GM18499 (cell line): Measurements from ENCODE around the gene TERT.
"Not testable (repeated sequence)": the region's sequence is repeated elsewhere in the genome, so short reads cannot be mapped to it uniquely, and the experiment has no call there.

ENCODE experiments used
- ATAC-seq: cut with Tn5 transposase; IDR thresholded peaks from one replicate; pipeline ENCODE4 v1.9.1; 2021; ENCODE audit warnings: moderate number of reproducible peaks; ENCODE audit not compliant: insufficient read depth, unreplicated experiment

Gene TERT

DNA sequence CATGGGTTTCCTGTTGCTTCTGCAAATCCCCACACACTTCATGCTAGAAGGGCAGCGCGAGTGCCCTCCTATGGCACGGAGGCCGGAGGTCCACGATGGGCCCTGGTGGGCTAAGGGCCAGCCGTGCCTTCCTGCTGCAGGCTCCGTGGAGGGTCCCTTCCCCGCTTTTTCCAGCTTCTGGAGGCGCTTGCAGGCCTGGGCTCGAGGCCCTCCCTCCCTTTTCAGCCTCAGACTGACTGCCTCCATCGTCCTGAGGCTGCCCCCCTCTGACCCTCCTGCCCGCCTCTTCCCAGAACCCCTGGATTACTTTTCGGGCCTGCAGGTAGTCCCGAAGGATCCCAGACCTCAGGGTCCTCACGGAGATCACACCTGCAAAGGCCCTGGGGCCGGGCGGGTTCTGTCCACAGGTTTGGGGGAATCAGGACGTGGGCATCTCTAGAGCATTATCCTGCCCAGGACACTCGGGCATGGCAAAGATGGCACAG lies 3.2 kb upstream of the TERT start:
- no peak for ATAC-seq

DNA sequence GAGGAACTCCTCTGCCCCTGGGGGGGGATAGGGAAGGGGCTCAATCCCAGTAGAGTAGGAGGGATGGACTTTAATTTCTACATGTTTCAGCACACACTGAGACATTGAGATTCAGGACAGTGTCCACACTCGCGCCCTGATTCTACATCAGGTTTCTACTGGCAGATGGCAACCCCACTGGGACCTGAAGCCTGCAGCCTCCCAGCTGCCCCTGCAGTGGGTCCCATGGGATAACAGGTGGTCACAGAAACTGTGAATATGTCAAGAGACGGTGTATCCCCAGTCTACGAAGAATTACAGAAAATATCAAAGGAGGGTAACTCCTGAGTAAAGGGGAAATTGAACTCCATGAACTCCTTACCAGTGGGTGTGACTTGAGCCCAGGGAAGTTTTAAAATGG lies 2.4 kb upstream of the TERT start:
- ATAC-seq: no peak

DNA sequence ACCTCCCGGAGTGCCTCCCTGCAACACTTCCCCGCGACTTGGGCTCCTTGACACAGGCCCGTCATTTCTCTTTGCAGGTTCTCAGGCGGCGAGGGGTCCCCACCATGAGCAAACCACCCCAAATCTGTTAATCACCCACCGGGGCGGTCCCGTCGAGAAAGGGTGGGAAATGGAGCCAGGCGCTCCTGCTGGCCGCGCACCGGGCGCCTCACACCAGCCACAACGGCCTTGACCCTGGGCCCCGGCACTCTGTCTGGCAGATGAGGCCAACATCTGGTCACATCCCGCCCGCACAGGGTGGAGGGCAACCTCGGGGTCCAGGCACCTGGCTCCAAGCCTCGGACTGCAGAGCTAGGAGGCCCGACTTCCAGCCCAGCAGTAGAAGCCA lies 776 bp upstream of the TERT start:
- no peak for ATAC-seq

DNA sequence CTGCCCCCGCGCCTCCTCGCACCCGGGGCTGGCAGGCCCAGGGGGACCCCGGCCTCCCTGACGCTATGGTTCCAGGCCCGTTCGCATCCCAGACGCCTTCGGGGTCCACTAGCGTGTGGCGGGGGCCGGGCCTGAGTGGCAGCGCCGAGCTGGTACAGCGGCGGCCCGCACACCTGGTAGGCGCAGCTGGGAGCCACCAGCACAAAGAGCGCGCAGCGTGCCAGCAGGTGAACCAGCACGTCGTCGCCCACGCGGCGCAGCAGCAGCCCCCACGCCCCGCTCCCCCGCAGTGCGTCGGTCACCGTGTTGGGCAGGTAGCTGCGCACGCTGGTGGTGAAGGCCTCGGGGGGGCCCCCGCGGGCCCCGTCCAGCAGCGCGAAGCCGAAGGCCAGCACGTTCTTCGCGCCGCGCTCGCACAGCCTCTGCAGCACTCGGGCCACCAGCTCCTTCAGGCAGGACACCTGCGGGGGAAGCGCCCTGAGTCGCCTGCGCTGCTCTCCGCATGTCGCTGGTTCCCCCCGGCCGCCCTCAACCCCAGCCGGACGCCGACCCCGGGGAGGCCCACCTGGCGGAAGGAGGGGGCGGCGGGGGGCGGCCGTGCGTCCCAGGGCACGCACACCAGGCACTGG lies 548 bp downstream of the TERT start:
- no peak for ATAC-seq

DNA sequence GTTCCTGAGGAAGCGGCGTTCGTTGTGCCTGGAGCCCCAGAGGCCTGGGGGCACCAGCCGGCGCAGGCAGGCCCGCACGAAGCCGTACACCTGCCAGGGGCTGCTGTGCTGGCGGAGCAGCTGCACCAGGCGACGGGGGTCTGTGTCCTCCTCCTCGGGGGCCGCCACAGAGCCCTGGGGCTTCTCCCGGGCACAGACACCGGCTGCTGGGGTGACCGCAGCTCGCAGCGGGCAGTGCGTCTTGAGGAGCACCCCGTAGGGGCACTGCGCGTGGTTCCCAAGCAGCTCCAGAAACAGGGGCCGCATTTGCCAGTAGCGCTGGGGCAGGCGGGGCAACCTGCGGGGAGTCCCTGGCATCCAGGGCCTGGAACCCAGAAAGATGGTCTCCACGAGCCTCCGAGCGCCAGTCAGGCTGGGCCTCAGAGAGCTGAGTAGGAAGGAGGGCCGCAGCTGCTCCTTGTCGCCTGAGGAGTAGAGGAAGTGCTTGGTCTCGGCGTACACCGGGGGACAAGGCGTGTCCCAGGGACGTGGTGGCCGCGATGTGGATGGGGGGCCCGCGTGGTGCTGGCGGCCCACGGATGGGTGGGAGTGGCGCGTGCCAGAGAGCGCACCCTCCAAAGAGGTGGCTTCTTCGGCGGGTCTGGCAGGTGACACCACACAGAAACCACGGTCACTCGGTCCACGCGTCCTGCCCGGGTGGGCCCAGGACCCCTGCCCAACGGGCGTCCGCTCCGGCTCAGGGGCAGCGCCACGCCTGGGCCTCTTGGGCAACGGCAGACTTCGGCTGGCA lies 1.3 kb downstream of the TERT start:
- no peak for ATAC-seq

DNA sequence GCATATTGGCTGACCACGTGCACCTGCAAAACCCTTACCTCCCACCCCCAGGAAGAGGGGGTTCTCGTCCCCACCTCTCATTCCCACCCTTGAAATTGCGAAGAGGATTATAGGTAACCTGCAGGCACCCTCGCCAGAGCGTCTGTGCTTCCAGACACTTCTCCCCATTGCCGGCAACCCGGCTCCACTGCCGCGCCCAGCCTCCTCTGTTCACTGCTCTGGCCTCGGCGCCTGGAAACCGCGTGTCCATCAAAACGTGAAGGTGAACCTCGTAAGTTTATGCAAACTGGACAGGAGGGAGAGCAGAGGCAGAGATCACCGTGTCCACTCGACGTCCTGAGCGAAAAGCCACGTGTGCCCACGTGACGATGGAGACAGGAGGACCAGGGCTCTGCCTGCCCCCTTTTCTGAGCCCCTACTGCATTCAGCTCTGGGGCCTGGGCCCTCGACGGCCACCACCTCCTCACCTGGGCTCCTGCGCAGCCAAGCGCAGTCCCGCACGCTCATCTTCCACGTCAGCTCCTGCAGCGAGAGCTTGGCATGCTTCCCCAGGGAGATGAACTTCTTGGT lies 1.9 kb downstream of the TERT start:
- no peak for ATAC-seq

DNA sequence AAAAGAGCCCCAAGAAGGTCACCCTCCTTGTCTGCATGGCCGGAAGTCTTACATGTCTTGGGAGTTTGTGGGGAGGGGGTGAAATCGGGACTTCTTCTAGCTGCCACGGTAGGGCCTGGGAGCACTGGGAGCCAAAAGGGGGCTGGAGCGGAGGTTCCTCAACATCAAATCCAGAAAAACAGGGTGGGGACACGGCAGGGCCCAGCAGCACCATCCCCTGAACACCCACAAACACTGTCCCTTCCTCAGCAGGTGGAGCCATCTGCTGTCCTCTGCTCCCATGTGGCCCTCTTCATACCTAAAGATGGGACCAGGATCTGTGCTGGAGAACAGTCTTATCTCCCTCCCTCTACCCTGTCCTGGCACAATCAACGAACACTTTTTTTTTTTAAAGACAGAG lies 2.7 kb downstream of the TERT start:
- no peak for ATAC-seq

DNA sequence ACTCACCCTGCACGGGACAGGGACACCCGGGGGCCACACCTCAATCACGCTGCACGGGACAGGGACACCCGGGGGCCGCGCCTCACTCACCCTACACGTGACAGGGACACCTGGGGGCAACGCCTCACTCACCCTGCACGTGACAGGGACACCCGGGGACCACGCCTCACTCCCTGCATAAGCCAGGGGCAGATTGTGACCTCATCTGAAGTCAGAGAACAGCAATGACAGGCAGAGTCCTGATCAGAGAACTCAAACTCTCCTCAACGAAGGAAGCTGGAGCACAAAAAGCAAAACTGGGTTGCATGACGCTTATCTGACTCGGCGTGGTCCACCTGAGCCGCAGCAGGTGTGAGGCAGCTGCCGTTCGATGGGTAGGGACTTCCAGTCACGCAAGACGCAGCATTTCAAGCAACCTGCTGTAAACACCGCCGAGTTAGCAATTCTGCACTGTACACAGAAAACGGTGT lies 3.2 kb downstream of the TERT start:
- no peak for ATAC-seq

DNA sequence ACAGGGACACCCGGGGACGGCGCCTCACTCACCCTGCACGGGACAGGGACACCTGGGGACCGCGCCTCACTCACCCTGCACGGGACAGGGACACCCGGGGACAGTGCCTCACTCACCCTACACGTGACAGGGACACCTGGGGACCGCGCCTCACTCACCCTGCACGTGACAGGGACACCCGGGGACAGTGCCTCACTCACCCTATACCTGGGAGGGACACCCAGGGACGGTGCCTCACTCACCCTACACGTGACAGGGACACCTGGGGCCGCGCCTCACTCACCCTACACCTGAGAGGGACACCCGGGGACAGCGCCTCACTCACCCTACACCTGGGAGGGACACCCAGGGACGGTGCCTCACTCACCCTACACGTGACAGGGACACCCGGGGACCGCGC lies 3.9 kb downstream of the TERT start:
- ATAC-seq: not testable (repeated sequence)

DNA sequence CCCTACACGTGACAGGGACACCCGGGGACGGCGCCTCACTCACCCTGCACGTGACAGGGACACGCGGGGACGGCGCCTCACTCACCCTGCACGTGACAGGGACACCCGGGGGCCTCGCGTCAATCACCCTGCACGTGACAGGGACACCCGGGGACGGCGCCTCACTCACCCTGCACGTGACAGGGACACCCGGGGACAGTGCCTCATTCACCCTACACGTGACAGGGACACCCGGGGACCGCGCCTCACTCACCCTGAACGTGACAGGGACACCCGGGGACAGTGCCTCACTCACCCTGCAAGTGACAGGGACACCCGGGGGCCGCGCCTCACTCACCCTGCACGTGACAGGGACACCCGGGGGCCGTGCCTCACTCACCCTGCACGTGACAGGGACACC lies 5.3 kb downstream of the TERT start:
- ATAC-seq: not testable (repeated sequence)

DNA sequence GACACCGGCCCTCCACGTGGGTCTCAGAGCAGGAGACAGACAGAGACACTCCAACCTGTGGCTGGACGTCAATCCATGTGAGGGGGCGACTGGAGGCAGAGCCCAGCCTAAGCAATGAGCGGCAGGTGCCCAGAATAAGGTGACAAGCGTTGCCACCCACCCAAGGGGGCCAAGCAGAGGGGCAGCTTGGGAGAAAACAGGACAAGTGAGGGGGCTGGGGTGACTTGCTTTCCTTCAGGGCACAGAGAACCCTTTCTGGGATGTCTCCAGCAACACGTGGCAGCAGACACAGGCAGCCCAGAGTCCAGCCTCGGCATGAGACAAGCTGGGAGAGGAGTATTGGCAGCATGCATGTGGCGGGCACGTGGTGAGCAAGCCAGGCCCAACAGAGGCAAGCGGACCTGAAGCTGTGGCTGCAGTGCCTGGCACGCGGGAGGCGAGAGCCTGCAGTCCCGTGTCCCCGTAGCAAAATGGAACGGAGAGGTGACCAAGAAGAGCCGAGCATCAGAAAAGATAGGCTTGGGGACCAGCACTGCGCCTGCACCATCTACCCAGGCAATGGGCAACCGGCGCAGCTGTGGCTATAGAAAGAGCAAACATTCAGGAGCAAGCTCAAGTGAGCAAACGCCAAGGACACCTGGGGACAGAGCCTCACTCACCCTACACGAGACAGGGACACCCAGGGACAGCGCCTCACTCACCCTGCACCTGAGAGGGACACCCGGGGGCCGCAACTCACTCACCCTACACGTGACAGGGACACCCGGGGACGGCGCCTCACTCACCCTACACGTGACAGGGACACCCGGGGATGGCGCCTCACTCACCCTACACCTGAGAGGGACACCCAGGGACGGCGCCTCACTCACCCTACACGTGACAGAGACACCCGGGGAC lies 6.2 kb downstream of the TERT start:
- ATAC-seq: no peak

DNA sequence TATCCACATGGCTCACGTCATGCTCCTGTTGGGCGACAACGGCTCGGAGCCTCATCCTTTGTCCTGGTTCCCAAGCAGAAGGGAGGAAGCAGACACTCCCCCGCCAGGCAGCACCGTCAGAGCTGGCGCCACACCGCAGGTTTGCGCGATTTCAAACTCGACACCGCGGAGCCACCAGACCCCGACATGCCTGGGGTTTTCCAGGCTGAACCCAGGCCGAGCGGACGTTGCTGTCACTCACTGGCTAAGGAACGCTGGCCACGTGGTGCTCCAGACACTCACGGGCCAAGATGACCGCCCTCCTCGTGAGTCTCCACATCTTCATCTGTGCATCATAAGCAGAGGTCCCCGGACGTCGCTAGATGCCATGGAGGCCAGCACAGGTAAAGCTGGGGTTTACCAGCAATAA lies 9.0 kb downstream of the TERT start:
- no peak for ATAC-seq

DNA sequence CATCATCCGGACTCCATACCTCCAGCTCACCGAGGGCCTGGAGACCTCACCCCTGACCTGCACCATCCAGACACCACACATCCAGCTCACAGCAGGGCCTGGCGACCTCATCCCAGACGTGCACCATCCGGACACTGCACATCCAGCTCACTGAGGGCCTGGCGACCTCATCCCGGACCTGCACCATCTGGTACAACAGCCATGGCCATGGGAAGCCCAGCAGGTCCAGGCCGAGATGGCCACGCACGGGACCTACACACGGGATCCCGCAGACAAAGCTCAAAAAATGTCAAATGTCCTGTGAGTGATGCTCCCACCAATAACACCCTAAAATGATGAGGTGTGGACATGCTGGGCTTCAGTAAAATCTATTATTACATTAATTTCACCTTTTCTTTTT lies 9.7 kb downstream of the TERT start:
- no peak for ATAC-seq

DNA sequence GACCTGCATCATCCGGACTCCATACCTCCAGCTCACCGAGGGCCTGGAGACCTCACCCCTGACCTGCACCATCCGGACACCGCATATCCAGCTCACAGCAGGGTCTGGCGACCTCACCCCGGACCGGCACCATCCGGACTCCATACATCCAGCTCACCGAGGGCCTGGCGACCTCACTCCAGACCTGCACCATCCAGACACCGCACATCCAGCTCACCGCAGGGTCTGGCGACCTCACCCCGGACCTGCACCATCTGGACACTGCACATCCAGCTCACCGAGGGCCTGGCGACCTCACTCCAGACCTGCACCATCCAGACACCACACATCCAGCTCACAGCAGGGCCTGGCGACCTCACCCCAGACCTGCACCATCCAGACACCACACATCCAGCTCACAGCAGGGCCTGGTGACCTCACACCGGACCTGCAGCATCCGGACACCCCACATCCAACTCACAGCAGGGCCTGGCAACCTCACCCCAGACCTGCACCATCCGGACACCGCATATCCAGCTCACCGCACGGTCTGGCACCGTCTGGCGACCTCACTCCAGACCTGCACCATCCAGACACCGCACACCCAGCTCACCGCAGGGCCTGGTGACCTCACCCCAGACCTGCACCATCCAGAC lies 10.4 kb downstream of the TERT start:
- not testable (repeated sequence) for ATAC-seq

DNA sequence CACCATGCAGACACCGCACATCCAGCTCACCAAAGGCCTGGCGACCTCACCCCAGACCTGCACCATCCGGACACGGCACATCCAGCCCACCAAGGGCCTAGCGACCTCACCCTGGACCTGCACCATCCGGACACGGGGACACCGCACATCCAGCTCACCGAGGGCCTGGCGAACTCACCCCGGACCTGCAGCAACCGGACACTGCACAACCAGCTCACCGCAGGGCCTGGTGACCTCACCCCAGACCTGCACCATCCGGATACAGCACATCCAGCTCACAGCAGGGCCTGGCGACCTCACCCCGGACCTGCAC lies 11.2 kb downstream of the TERT start:
- not testable (repeated sequence) for ATAC-seq

DNA sequence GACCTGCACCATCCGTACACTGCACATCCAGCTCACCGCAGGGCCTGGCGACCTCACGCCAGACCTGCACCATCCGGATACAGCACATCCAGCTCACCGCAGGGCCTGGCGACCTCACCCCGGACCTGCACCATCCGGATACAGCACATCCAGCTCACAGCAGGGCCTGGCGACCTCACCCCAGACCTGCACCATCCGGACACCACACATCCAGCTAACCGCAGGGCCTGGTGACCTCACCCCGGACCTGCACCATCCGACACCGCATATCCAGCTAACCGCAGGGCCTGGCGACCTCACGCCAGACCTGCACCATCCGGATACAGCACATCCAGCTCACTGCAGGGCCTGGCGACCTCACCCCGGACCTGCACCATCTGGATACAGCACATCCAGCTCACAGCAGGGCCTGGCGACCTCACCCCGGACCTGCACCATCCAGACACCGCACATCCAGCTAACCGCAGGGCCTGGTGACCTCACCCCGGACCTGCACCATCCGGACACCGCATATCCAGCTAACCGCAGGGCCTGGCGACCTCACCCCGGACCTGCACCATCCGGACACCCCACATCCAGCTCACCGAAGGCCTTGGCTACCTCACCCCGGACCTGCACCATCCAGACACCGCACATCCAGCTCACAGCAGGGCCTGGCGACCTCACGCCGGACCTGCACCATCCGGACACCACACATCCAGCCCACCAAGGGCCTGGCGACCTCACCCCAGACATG lies 11.7 kb downstream of the TERT start:
- ATAC-seq: not testable (repeated sequence)

DNA sequence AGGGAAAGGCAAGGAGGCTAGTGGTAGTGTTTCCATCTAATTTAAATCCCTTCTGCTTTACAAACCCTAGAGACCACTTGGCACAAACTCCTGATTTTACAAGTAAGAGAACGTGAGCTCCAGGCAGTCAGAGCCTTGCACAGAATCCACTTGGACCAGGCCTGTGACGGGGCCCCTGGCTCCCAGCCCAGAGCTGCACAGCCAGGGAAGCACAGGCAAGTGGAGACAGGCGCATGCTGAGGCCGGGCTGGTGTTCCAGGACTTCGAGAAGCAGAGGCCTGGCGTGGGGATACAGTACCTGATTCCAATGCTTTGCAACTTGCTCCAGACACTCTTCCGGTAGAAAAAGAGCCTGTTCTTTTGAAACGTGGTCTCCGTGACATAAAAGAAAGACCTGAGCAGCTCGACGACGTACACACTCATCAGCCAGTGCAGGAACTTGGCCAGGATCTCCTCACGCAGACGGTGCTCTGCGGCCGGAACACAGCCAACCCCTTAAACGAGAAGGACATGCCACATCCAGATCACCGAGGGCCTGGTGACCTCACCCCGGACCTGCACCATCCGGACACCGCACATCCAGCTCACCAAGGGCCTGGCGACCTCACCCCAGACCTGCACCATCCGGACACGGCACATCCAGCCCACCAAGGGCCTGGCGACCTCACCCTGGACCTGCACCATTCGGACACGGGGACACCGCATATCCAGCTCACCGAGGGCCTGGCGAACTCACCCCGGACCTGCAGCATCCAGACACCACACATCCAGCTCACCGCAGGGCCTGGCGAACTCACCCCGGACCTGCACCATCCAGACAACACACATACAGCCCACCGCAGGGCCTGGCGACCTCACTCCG lies 12.5 kb downstream of the TERT start:
- no peak for ATAC-seq

DNA sequence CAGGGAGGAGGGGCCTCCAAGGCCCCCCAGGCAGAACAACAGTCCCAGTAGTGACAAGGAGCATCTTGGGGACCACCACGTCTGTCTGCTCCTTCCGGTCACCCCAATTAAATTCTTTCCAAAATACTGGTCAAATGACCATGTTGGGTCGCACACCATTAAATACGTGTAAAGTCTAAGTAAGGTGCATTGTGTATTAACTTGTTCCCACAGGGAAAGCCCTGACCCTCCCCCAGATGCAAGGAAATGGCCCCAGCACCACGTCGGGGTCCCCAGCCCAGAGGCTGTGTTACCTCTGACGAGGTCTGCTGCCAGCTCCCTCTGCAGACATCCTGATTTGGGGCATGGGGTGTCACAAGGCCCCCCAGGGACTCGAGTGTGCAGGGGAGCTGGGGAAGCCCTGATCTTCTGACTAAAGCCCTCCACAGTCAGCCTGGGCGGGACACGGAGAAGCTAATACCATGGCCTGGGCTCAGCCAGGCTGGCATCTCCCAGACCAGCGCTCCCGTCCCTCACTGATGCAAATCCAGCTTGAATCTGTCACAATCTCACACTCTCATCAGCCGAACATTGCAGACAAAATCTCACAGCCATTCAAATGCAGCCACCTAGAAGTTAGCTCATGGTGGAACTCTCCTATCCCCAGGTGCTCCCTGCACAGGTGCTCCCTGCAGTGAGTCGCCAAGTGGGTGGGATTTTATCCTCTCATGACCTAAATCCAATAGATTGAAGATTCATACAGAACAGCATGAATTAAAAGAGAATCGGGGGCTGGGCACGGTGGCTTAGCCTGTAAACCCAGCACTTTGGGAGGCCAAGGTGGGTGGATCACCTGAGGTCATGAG lies 13.6 kb downstream of the TERT start:
- no peak for ATAC-seq
